BLaER1 treated with 17β-estradiol and CSF1 and Interleukin-3, amounts not matched to agents 10 nM and 100 nM (cell line): ENCODE results near the gene TOP1.

Experiments used
- H3K27ac ChIP-seq, 11 experiments: shearing (Covaris generic); formaldehyde crosslinking; 2 replicates each; pipeline ENCODE4 v1.8.1; 2022
- H3K27me3 ChIP-seq, 11 experiments: shearing (Covaris generic); formaldehyde crosslinking; 2 replicates each; pipeline ENCODE4 v1.8.1; 2022
- H3K36me3 ChIP-seq, 11 experiments: shearing (Covaris generic); formaldehyde crosslinking; 2 replicates each; pipeline ENCODE4 v1.8.1; 2022
- H3K4me1 ChIP-seq, 10 experiments: shearing (Covaris generic); formaldehyde crosslinking; 2 replicates each; pipeline ENCODE4 v1.8.1; 2022
- H3K4me2 ChIP-seq, 11 experiments: shearing (Covaris generic); formaldehyde crosslinking; 2 replicates each; pipeline ENCODE4 v1.8.1; 2022
- H3K4me3 ChIP-seq, 10 experiments: shearing (Covaris generic); formaldehyde crosslinking; 2 replicates each; pipeline ENCODE4 v1.8.1; 2022
- H3K9ac ChIP-seq, 11 experiments: shearing (Covaris generic); formaldehyde crosslinking; 2 replicates each; pipeline ENCODE4 v1.8.1; 2022
- H3K9me3 ChIP-seq, 11 experiments: shearing (Covaris generic); formaldehyde crosslinking; replicated peaks in 1 of 11; 2 replicates each; pipeline ENCODE4 v1.8.1; 2022
- H4K20me1 ChIP-seq, 11 experiments: shearing (Covaris generic); formaldehyde crosslinking; 2 replicates each; pipeline ENCODE4 v1.8.1; 2022
- Cebpa-rat ChIP-seq, 11 experiments: shearing (Covaris generic); IDR thresholded peaks; 2 replicates each; pipeline ENCODE4 v1.8.1; 2022

TOP1 gene

GRCh38 chr20:41171736-41172295 is 143.2 kb downstream of the TOP1 start:
- H3K27me3 ChIP-seq: peaks cover 21 to 45% (median 35%) of the 10 kb centered on the region in 11 experiments
- H4K20me1 ChIP-seq: peaks cover 9 to 100% (median 97%) of the 10 kb centered on the region in 11 experiments; a peak in 20 of 22 replicates
- no peak overlapping the region for H3K9ac ChIP-seq
- H3K36me3 ChIP-seq: peaks cover 61 to 98% (median 91%) of the 10 kb centered on the region in 11 experiments
- no peak overlapping the region for H3K27ac ChIP-seq
- no peak for TF ChIP-seq Cebpa-rat (IDR thresholded peaks at IDR 0.05)
- H3K4me1 ChIP-seq: peaks cover 9 to 21% (median 18%) of the 10 kb centered on the region in 10 experiments
- no peak overlapping the region for H3K4me2 ChIP-seq
- H3K4me3 ChIP-seq: no peak overlapping the region
- H3K9me3 ChIP-seq: no peaks in the 10 kb centered on the region

GRCh38 chr20:41172296-41173140 is 143.9 kb downstream of the TOP1 start:
- peaks cover 9 to 100% (median 97%) of the 10 kb centered on the region in 11 experiments; a peak in 20 of 22 replicates for H4K20me1 ChIP-seq
- H3K4me2 ChIP-seq: no peak overlapping the region
- H3K27ac ChIP-seq: no peak overlapping the region

GRCh38 chr20:41173161-41173721 is 144.6 kb downstream of the TOP1 start:
- peaks cover 3 to 100% (median 96%) of the 10 kb centered on the region in 11 experiments; a peak in 20 of 22 replicates for H4K20me1 ChIP-seq
- TF ChIP-seq Cebpa-rat (IDR thresholded peaks at IDR 0.05): no peak
- peaks cover 57 to 99% (median 96%) of the 10 kb centered on the region in 11 experiments for H3K36me3 ChIP-seq
- peaks cover 20 to 32% (median 30%) of the 10 kb centered on the region in 11 experiments for H3K27me3 ChIP-seq
- no peak overlapping the region for H3K4me2 ChIP-seq
- H3K9ac ChIP-seq: no peak overlapping the region
- H3K9me3 ChIP-seq: no peaks in the 10 kb centered on the region
- no peak overlapping the region for H3K4me3 ChIP-seq
- H3K4me1 ChIP-seq: peaks cover 2 to 7% (median 4%) of the 10 kb centered on the region in 10 experiments
- H3K27ac ChIP-seq: no peak overlapping the region

More at GRCh38 chr20:41172296-41173140, 143.9 kb downstream of the TOP1 start:
- TF ChIP-seq Cebpa-rat (IDR thresholded peaks at IDR 0.05): no peak
- Histone ChIP-seq H3K9me3 (no peaks in the 10 kb centered on the region), H3K4me3 (no peak overlapping the region), H3K4me1 (peaks cover 9 to 14% (median 11%) of the 10 kb centered on the region in 10 experiments), H3K27me3 (peaks cover 20 to 38% (median 31%) of the 10 kb centered on the region in 11 experiments), H3K36me3 (peaks cover 57 to 98% (median 92%) of the 10 kb centered on the region in 11 experiments), H3K9ac (no peak overlapping the region)

GRCh38 chr20:41173791-41174341 is 145.2 kb downstream of the TOP1 start:
- no peak overlapping the region for H3K4me2 ChIP-seq
- peaks cover 58 to 99% (median 92%) of the 10 kb centered on the region in 11 experiments for H3K36me3 ChIP-seq
- H3K27ac ChIP-seq: no peak overlapping the region
- peaks cover 16 to 26% (median 23%) of the 10 kb centered on the region in 11 experiments for H3K27me3 ChIP-seq
- peaks cover 0 to 100% (median 96%) of the 10 kb centered on the region in 11 experiments; a peak in 20 of 22 replicates for H4K20me1 ChIP-seq
- no peak overlapping the region for H3K4me3 ChIP-seq
- H3K9me3 ChIP-seq: no peaks in the 10 kb centered on the region
- no peak overlapping the region for H3K9ac ChIP-seq
- H3K4me1 ChIP-seq: 0 out of 20 replicates have a peak, but pooled peaks cover 0 to under 1% (median 0%) of the 10 kb centered on the region in 10 experiments
- no peak for TF ChIP-seq Cebpa-rat (IDR thresholded peaks at IDR 0.05)
